RWPE2 (cell line): ENCODE data around the gene ISLR2.

ENCODE experiments used
- ATAC-seq: fragments of 200-7000 bp; cut with Tn5 transposase; 3 replicates; pipeline ENCODE4 v1.9.1; 2021; ENCODE audit warnings: low read depth
- DNase-seq: peaks from one replicate; pipeline ENCODE4 v3.0.0-alpha.2; 2020; ENCODE audit warnings: low spot score
- H3K27ac ChIP-seq: fragments of 450-650 bp; 2 replicates; pipeline ENCODE4 v1.5.1; 2017; ENCODE audit warnings: mild to moderate bottlenecking; ENCODE audit not compliant: poor library complexity, severe bottlenecking
- H3K27me3 ChIP-seq: fragments of 250-450 bp; sonication (Bioruptor Pico); 2 replicates; pipeline ENCODE4 v1.5.1; 2021; ENCODE audit warnings: mild to moderate bottlenecking, moderate library complexity; ENCODE audit not compliant: insufficient read depth, poor library complexity, severe bottlenecking
- H3K36me3 ChIP-seq: fragments of 250-450 bp; sonication (Bioruptor Pico); 2 replicates; pipeline ENCODE4 v1.5.1; 2020; ENCODE audit warnings: low read depth, mild to moderate bottlenecking, moderate library complexity
- H3K4me1 ChIP-seq: fragments of 250-450 bp; sonication (Bioruptor Pico); 2 replicates; pipeline ENCODE4 v1.5.1; 2021; ENCODE audit warnings: mild to moderate bottlenecking, moderate library complexity; ENCODE audit not compliant: insufficient read depth, poor library complexity, severe bottlenecking
- H3K4me3 ChIP-seq: fragments of 250-450 bp; sonication (Bioruptor Pico); 2 replicates; pipeline ENCODE4 v1.5.1; 2021; ENCODE audit warnings: mild to moderate bottlenecking, moderate library complexity; ENCODE audit not compliant: severe bottlenecking
- H3K9me3 ChIP-seq: fragments of 250-450 bp; sonication (Bioruptor Pico); 2 replicates; pipeline ENCODE4 v1.5.1; 2021; ENCODE audit warnings: mild to moderate bottlenecking, moderate library complexity; ENCODE audit not compliant: severe bottlenecking
- TF ChIP-seq, protein P1 (sequence below): fragments of 450-650 bp; IDR thresholded peaks from one replicate; pipeline ENCODE4 v1.5.1; 2017; ENCODE audit warnings: mild to moderate bottlenecking, moderate library complexity; ENCODE audit not compliant: poor library complexity, severe bottlenecking

The ISLR2 gene

DNA sequence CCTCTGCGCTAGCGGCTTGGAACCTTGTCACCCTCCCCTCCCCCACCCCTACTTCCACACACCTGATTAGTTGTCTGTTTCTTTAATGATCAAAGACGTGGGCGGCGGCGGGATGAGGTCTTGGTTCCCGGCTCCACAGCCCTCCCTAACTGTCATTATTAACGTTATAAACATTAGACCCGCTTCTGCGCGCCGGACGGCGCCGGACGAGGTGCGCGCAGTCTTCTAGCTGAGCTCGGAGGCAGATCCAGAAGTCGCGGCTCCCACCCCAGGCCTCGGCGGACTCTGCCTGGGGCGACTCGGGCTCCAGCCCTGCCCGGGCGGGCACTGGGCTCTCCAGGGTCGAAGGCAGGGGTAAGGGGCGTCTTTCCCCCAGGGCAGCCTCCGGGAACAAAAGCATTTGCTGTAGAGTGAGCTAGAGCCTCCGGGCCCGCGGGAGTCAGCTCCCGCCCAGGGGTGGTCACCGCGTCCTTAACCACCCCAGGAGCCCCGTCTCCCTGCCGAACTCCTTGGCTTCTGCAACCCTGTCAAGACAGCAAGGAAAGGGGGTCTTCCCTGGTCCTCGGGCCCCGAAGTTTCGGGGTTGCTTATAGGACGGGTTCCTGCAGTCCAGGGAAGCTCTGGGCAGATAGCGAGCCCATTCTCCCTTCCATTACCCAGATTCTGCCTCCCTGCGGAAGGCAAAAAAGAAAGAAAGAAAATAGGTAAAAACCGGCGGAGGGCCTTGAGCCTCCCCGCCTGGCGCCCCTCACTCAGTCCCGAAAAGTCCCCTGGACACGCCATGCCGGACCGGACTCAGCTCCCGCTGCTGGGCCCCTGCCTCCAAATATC is 2.2 kb upstream of the ISLR2 start:
- no peaks in the 10 kb centered on the region for H3K9me3 ChIP-seq
- DNase-seq = no peak
- ATAC-seq = peak; percentile 49
- H3K27ac ChIP-seq = no peak overlapping the region
- TF ChIP-seq, protein P1, sequence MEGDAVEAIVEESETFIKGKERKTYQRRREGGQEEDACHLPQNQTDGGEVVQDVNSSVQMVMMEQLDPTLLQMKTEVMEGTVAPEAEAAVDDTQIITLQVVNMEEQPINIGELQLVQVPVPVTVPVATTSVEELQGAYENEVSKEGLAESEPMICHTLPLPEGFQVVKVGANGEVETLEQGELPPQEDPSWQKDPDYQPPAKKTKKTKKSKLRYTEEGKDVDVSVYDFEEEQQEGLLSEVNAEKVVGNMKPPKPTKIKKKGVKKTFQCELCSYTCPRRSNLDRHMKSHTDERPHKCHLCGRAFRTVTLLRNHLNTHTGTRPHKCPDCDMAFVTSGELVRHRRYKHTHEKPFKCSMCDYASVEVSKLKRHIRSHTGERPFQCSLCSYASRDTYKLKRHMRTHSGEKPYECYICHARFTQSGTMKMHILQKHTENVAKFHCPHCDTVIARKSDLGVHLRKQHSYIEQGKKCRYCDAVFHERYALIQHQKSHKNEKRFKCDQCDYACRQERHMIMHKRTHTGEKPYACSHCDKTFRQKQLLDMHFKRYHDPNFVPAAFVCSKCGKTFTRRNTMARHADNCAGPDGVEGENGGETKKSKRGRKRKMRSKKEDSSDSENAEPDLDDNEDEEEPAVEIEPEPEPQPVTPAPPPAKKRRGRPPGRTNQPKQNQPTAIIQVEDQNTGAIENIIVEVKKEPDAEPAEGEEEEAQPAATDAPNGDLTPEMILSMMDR = no peak
- H3K4me3 ChIP-seq = peak overlapping the region; percentile 24
- H3K36me3 ChIP-seq = no peaks in the 10 kb centered on the region
- peaks cover 96% of the 10 kb centered on the region for H3K27me3 ChIP-seq
- no peaks in the 10 kb centered on the region for H3K4me1 ChIP-seq

DNA sequence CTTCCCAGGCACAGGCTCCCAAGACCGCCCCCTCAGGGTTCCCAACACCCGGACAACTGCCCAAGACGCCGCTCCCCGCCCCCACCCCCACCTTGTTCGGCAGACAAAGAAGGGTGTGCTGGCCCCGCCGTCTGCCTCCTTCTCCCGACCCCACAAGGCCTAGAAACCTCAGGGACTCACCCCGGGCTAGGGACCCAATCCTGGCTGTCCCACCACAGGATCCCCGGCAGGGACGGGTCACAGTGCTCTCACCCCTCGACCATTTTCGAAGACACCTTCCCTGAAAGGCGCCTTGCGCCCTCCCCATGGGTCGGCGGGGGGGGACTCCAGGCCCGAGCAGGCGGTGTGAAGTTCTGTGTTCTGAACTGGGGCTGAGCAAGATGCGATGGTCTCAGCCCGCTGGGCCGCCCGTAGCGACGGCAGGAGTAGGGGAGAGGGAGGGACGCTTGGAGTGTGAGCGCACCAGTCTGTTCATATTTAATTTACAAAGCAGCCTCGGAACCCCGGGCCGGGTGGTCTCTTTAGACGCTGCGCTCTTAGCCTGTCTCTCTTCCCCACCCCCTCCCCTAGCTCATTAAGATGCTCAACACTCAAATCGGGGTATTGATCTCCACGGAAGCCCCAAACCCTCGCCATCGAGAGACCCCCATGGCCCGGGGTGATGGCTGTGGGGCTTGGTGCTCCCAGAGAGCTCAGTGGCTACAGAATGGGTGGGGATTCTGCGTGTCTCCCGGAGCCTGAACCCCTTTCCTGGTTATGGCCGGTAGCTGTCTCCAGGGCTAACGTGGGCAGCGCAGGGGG is 1.4 kb upstream of the ISLR2 start:
- DNase-seq = no peak
- Histone ChIP-seq H3K27me3 (peaks cover 100% of the 10 kb centered on the region), H3K4me1 (no peaks in the 10 kb centered on the region), H3K9me3 (no peaks in the 10 kb centered on the region), H3K27ac (no peak overlapping the region), H3K4me3 (no peak overlapping the region), H3K36me3 (no peaks in the 10 kb centered on the region)
- no peak for ATAC-seq
- TF ChIP-seq, protein P1 = no peak

DNA sequence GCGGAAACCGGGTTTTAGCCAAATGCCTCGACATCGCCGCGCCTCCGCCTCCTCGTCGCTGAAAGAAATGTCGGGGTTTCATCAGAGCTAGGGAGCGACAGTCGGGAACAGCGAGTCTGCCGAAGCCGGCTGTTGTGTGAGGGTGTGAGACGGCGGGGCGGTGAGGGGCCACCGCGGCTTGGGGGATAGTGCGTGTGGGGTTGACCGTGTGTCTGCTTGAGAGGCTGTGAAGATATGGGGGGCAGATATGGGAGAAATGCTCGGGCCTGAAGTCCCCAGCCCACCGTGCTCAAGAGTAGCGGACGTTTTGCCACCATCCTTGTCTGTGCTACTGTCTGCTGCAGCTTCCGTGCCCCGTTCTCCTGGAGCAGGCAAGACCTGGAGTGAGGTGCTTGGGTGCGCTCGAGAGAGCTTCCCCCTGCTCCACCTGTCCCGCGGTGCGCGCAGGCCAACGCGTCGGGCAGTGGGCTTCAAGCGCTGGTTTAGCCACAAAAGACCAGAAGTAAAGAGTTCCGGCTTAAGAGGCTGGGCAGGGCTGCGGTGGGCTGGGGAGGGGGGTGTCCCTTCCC is 716 bp upstream of the ISLR2 start:
- H3K27ac ChIP-seq = no peak overlapping the region
- H3K36me3 ChIP-seq = no peaks in the 10 kb centered on the region
- no peaks in the 10 kb centered on the region for H3K4me1 ChIP-seq
- no peak for DNase-seq
- TF ChIP-seq, protein P1 = no peak
- peaks cover 100% of the 10 kb centered on the region for H3K27me3 ChIP-seq
- ATAC-seq = no peak
- no peak overlapping the region for H3K4me3 ChIP-seq
- H3K9me3 ChIP-seq = no peaks in the 10 kb centered on the region

DNA sequence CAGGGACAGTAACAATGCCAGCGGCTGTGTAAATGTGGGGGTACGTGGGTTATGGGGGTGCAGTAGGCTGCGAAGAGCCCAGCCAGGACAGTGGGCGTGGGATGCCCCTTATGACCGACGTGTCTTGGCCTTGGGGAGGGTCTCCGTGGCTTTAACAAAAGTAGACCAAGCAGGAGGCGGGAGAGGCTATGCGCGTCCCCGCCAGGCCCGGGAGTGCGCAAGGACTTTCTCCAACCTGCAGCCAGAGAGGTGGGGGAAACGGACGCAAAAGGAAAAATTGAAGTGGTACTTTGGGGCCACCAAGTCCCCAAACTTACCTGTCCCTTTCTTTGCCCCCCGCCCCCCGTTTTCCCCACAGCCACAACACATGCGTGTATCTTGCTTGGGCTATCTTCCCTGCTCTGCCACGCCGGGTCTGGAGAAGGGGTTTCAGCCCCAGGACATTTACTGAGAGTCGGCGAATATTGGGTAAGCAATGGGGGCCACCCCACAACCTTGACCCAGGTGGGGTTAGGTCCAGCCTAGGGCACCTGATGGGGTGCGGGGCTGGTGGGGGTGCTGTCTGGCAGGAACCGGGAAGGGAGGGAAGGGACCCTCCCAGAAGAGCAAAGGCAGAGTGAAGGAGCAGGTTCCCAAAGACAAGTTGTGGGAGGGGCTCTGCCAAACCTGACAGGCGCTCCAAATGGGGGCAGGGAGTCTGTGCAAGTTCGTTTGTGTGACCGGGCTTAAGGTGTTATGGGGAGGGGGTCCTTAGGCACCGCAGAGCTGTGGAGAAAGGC is 652 bp downstream of the ISLR2 start:
- no peak overlapping the region for H3K4me3 ChIP-seq
- H3K36me3 ChIP-seq = no peaks in the 10 kb centered on the region
- no peak overlapping the region for H3K27ac ChIP-seq
- H3K27me3 ChIP-seq = peaks cover 100% of the 10 kb centered on the region
- no peaks in the 10 kb centered on the region for H3K9me3 ChIP-seq
- TF ChIP-seq, protein P1 = no peak
- no peaks in the 10 kb centered on the region for H3K4me1 ChIP-seq
- ATAC-seq = no peak
- no peak for DNase-seq
